Left ventricle myocardium superior (tissue), 1 donor: ENCODE data around the gene PPP2R5D. TPM values are rescaled to one million over a fixed set of nuclear protein-coding genes. Genes with fewer than 3 reads are reported as not detected.
"Not testable (repeated sequence)": the region's sequence is repeated elsewhere in the genome, so short reads cannot be mapped to it uniquely, and the experiment has no call there.

Source experiments
- ATAC-seq: fragments of 200-7000 bp; cut with Tn5 transposase; one replicate; pipeline ENCODE4 v1.9.1; 2020; ENCODE audit warnings: mild to moderate bottlenecking, moderate library complexity
- DNase-seq: peaks from one replicate; pipeline ENCODE4 v3.0.0-alpha.2; 2020
- intact Hi-C: fragments of 100-400 bp; cut with micrococcal nuclease; formaldehyde crosslinking; loops from one replicate; pipeline ENCODE4 v1.11.0; 2022
- total RNA-seq: library from RNA; stranded (reverse); fragmentation: NEBNext Ultra II Directional; extraction: Animal tissue kit (Norgen Biotek cat#: 25700); gene quantifications from one replicate; pipeline ENCODE4 v1.2.1, GENCODE V29; 2021
- donor health status: DM: no; HTN: yes; CAD: no; lungs with severe emphysema.

PPP2R5D gene
- total RNA-seq, 1 donor from 2014 or later, result 40.3 TPM

GRCh38 chr6:42984924-42985475, 630 bp downstream of the PPP2R5D start:
- intact Hi-C loops, result no loop called here
- ATAC-seq (peak; percentile 8), DNase-seq (peak; percentile 39)

GRCh38 chr6:42987533-42988451, 3.4 kb downstream of the PPP2R5D start:
- DNase-seq (no peak), ATAC-seq (no peak)
- intact Hi-C loops, result no loop called here

- DNase-seq, result no peak
- no peak for ATAC-seq
- intact Hi-C loops, result no loop called here
These were observed 4.2 kb downstream of the PPP2R5D start for GRCh38 chr6:42988486-42989020.

GRCh38 chr6:42989923-42990322, 5.6 kb downstream of the PPP2R5D start:
- ATAC-seq, result no peak
- no peak for DNase-seq
- intact Hi-C loops, result no loop called here

DNA sequence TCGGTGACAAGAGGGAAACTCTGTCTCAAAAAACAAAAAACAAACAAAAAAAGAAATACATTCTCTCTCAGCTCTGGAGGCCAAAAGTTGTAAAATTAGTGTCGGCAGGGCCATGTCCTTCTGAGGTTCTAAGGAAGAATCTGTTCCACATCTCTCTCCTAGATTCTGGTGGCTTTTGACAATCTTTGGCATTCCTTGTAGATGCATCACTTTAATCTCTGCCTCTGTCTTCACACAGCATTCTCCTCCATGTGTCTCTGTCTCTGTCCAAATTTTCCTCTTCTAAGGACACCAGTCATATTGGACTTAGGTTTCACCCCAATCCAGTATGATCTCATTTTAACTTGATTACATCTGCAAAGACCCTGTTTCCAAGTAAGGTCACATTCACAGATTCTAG, 9.1 kb downstream of the PPP2R5D start:
- DNase-seq (no peak), ATAC-seq (no peak)
- intact Hi-C loops, result no loop called here

DNA sequence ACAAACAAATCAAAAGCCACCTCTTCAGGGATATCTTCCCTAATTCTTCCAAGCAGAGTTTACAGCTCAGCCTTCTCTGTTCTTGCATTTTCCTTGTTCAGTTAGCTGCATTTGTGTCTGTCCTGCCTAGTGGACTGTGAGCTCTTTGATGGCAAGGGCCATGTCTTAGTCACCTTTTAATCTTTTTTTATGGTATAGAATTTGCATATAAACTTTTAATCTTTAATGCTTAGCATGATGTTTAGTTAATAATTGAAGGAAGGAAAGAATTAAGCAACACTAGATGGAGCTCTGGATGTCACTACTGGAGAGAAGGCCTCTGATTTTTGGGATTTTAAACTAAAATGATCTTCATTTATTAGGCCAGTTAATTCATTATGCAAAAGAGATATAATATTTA, 12.1 kb downstream of the PPP2R5D start:
- intact Hi-C loops, result no loop called here
- DNase-seq (no peak), ATAC-seq (no peak)

- ATAC-seq, intact Hi-C loops: not testable (repeated sequence)
These were observed 13.8 kb downstream of the PPP2R5D start for GRCh38 chr6:42998205-42998604.

DNA sequence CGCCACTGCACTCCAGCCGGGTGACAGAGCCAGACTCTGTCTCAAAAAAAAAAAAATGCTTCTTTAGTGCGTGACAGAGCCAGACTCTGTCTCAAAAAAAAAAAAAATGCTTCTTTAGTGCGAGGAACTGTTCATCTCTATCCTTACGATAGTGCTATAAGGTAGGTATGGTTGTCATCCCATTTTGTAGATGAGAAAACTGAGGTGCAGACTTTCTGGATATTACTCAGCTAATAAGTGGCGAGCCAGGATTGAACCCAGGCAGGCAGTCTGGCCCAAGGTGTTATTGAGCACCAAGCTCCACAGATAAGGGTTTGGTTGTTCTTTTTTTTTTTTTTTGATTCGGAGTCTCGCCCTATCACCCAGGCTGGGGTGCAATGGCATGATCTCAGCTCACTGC, 17.5 kb downstream of the PPP2R5D start:
- intact Hi-C loops, result loop anchor here (5.0 kb wide), 1 partner anchor 140 kb away; no protein-coding TSS in a partner anchor

More at GRCh38 chr6:42998205-42998604, 13.8 kb downstream of the PPP2R5D start:
- DNase-seq, result not testable (repeated sequence)

GRCh38 chr6:43005844-43006243, 21.5 kb downstream of the PPP2R5D start:
- ATAC-seq (no peak), DNase-seq (no peak)
- intact Hi-C loops, result no loop called here

More for the DNA sequence above, 17.5 kb downstream of the PPP2R5D start:
- no peak for ATAC-seq
- no peak for DNase-seq

- ATAC-seq (no peak), DNase-seq (no peak)
- intact Hi-C loops, result no loop called here
These were observed 21.9 kb downstream of the PPP2R5D start for GRCh38 chr6:43006251-43006650.

GRCh38 chr6:43007126-43007525, 22.8 kb downstream of the PPP2R5D start:
- no peak for ATAC-seq
- intact Hi-C loops, result no loop called here
- no peak for DNase-seq

DNA sequence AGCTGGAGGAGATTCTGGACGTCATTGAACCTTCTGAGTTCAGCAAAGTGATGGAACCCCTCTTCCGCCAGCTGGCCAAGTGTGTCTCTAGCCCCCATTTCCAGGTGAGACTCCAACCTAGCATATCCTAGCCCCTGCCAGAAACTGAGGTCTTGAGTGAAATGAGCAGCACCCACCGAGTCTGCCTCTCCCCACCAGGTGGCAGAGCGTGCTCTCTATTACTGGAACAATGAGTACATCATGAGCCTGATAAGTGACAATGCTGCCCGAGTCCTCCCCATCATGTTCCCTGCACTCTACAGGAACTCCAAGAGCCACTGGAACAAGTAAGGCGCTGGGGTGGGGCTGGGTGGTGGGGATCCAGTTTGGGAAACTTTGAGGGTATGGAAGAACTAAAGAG, 24.8 kb downstream of the PPP2R5D start:
- DNase-seq (peak; percentile 69), ATAC-seq (peak; percentile 21)
- intact Hi-C loops, result no loop called here

- ATAC-seq (no peak), DNase-seq (no peak)
- intact Hi-C loops, result no loop called here
These were observed 26.8 kb downstream of the PPP2R5D start for GRCh38 chr6:43011207-43011606.

- no peak for ATAC-seq
- intact Hi-C loops, result no loop called here
- no peak for DNase-seq
These were observed 28.0 kb downstream of the PPP2R5D start for GRCh38 chr6:43012364-43012763.

DNA sequence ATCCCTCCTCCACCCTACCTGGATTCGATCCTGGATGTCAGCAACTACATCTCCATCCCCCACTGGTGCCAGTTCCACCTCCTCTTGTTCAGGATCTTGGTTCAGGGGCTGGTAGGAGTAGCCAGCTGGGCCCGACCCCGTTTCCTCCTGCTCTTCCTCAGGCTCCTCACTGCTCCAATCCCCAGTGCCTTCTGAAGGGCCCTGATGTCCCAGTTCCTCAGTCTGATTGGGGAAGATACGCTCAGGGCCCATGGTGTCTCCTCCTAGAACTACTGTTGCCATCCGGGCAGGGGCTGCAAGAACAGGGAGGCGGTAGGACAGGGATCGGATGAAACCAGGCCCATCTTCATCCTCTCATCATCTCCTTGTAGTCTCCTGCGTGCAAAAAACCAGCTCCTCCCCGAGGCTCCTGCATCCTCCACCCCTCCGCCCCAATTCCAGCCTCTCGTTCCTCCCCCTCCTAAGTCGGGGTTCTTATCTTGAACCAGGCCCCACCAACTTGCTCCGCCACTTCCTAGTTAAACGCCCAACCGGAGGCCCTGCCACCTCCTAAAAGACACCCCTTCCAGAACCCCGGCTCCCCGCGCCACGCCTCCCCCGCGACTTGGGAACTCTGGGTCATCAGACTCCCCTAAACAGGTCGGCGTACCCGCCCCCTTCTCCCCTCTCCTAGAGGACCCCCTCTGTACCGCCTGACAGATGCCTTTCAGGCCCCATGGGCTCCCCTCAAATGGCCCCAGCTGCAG, 28.9 kb downstream of the PPP2R5D start:
- ATAC-seq (no peak), DNase-seq (no peak)
- intact Hi-C loops, result no loop called here

DNA sequence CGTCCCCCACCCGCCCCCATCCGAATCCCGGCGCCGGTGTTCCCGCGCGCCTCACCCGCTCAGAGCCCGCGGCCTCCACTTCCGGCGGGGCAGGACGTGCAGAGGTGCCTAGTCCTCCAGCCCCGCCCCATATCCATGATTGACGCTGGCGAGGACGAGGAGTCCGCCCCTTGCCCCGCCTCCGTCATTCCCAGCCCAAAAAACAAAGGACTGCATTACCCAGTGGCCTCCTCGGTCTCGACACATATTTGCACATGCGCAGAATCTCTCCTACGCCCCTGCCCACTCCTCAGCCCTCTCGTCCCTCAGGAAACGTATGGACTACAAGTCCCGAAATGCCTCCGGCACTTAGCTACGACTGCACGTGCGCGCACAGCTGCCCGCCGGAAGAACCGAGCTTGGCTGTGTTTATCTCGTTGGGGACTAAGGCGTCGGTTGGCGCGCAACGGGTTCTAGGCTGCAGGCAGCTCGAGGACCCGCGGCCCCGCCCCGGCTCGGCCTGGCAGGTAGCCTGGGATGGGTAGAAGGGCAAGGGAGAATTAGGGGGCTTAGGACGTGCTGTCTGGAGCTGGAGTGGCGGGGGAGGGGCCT, 29.6 kb downstream of the PPP2R5D start, which contains the start of the genes KLHDC3 and MEA1:
Gene KLHDC3 (plus strand): TSS at position 407 of the 591 bp plus-strand sequence. CDS start 2,944 bp downstream, outside the sequence.
Gene MEA1 (minus strand): TSS at position 104 of the 591 bp plus-strand sequence. CDS start 133 bp downstream, outside the sequence.
- intact Hi-C loops, result no loop called here
- ATAC-seq (peak; percentile 90), DNase-seq (peak; percentile 98)

- intact Hi-C loops, result no loop called here
- ATAC-seq (no peak), DNase-seq (no peak)
These were observed 30.1 kb downstream of the PPP2R5D start for GRCh38 chr6:43014434-43014909.

GRCh38 chr6:43016176-43016942, 32.0 kb downstream of the PPP2R5D start:
- intact Hi-C loops, result no loop called here
- ATAC-seq (peak; percentile 34), DNase-seq (peak; percentile 54)
